Measurements from ENCODE around the gene UBXN7. TPM values are rescaled to one million over a fixed set of nuclear protein-coding genes. Genes with fewer than 3 reads are reported as not detected.
A peak's percentile ranks its signal among the peaks of the same experiment; 100 is the strongest.
"Not testable (repeated sequence)": the region's sequence is repeated elsewhere in the genome, so short reads cannot be mapped to it uniquely, and the experiment has no call there.

UBXN7 gene
- total RNA-seq, 1 donor from 2014 or later, result 54.0 TPM

DNA sequence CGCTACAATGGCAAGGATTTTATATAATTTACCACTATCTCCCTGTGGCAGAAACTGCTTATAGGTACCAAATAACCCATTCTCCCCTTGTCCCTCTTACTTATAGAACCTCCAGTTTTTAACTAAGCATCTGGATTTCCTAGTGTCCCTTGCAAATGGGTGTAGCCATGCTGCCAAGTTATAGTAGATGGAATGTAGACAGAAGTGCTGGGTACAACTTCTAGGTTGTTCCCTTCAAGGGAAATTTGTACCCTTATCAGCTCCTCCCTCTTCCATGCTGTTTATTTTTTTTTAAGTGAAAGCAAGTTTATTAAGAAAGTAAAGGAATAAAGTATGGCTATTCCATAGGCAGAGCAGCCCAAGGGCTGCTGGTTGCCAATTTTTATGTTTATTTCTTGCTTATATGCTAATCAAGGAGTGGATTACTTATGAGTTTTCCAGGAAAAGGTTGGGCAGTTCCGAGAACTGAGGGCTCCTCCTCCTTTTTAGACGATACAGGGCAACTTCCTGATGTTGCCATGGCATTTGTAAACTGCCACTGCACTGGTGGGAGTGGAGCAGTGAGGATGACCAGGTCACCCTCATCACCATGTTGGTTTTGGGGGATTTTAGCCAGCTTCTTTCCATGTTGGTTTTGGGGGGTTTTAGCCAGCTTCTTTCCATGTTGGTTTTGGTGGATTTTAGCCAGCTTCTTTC is 53.9 kb downstream of the UBXN7 start:
- Histone ChIP-seq H3K27ac (no peak overlapping the region), H3K27me3 (no peaks in the 10 kb centered on the region), H3K9me3 (no peaks in the 10 kb centered on the region), H3K36me3 (peaks cover 9% of the 10 kb centered on the region), H3K4me1 (no peaks in the 10 kb centered on the region), H3K4me3 (no peak overlapping the region)
- intact Hi-C loops (cut with DNase I), result no loop called here
- TF ChIP-seq, protein P1, sequence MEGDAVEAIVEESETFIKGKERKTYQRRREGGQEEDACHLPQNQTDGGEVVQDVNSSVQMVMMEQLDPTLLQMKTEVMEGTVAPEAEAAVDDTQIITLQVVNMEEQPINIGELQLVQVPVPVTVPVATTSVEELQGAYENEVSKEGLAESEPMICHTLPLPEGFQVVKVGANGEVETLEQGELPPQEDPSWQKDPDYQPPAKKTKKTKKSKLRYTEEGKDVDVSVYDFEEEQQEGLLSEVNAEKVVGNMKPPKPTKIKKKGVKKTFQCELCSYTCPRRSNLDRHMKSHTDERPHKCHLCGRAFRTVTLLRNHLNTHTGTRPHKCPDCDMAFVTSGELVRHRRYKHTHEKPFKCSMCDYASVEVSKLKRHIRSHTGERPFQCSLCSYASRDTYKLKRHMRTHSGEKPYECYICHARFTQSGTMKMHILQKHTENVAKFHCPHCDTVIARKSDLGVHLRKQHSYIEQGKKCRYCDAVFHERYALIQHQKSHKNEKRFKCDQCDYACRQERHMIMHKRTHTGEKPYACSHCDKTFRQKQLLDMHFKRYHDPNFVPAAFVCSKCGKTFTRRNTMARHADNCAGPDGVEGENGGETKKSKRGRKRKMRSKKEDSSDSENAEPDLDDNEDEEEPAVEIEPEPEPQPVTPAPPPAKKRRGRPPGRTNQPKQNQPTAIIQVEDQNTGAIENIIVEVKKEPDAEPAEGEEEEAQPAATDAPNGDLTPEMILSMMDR (IDR thresholded peaks at IDR 0.05), result no peak
- no peak for DNase-seq
- peak; percentile 43 for ATAC-seq

DNA sequence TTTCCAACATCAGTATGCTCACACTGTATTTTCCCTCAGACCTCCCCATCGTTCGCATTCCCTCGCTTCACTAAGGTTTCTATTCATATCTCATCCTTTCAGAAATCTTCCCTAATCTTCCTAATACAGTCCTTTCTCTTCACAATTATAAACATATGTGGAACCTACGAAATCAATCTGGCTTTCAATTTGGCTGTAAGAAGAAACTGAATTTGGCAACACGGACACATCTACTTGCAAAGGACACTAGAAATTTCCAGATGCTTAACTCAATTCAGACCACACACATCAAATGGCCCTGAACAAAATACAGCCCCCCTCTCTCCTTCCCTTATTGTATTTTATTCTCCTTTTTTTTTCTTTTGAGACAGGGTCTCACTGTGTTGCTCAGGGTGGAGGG is 54.9 kb downstream of the UBXN7 start:
- Histone ChIP-seq H3K27me3 (no peaks in the 10 kb centered on the region), H3K9me3 (no peaks in the 10 kb centered on the region), H3K4me1 (no peaks in the 10 kb centered on the region), H3K4me3 (no peak overlapping the region), H3K36me3 (peaks cover 9% of the 10 kb centered on the region), H3K27ac (no peak overlapping the region)
- intact Hi-C loops (cut with DNase I), result no loop called here
- DNase-seq (no peak), ATAC-seq (no peak)
- TF ChIP-seq, protein P1 (IDR thresholded peaks at IDR 0.05), result no peak

DNA sequence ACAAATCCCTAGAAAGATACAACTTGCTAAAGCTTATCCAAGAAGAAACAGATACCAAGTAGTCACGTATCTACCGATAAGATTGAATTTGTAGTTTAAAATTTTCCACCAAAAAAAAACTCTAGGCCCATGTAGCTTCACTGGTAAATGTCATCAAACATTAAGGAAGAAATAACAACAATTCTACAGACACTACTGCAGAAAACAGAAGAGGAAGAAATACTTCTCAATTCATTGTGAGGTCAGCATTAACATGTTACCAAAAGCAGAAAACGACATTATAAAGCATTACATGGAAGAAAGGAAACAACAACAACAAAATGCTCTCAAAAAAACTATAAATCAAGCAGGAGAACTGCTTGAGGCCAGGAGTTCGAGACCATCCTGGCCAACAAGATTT is 66.5 kb downstream of the UBXN7 start:
- ATAC-seq (no peak), DNase-seq (no peak)
- Histone ChIP-seq H3K4me3 (no peak overlapping the region), H3K27me3 (no peaks in the 10 kb centered on the region), H3K27ac (no peak overlapping the region), H3K4me1 (no peaks in the 10 kb centered on the region), H3K9me3 (no peaks in the 10 kb centered on the region), H3K36me3 (peaks cover 62% of the 10 kb centered on the region)
- TF ChIP-seq, protein P1 (IDR thresholded peaks at IDR 0.05), result no peak
- intact Hi-C loops (cut with DNase I), result no loop called here

DNA sequence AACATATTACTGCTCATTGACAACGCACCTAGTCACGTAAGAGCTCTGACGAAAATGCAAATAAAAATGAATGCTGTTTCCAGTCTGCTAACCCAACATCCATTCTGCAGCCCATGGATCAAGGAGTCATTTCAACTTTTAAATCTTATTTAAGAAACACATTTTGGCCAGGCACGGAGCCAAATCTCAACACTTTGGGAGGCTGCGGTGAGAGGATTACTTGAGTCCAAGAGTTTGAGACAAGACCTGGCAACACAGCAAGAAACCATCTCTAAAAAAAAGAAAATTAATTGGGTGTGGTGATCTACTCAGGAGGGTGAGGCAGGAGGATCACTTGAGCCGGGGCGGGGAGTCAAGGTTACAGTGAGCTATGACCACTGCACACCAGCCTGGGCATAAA is 71.6 kb downstream of the UBXN7 start:
- Histone ChIP-seq H3K9me3 (no peaks in the 10 kb centered on the region), H3K4me3 (no peak overlapping the region), H3K36me3 (peaks cover 75% of the 10 kb centered on the region), H3K4me1 (no peaks in the 10 kb centered on the region), H3K27ac (no peak overlapping the region), H3K27me3 (no peaks in the 10 kb centered on the region)
- intact Hi-C loops (cut with DNase I), result no loop called here
- DNase-seq (no peak), ATAC-seq (no peak)
- TF ChIP-seq, protein P1 (IDR thresholded peaks at IDR 0.05), result no peak

GRCh38 chr3:196358540-196358939 is 73.7 kb downstream of the UBXN7 start:
- H3K9me3 ChIP-seq; H3K4me1 ChIP-seq; H3K4me3 ChIP-seq; intact Hi-C loops (cut with DNase I); H3K27ac ChIP-seq; ATAC-seq; H3K27me3 ChIP-seq: not testable (repeated sequence)
- peak; percentile 18 for DNase-seq
- H3K36me3 ChIP-seq, result peaks cover 94% of the 10 kb centered on the region

- TF ChIP-seq, protein P1 (IDR thresholded peaks at IDR 0.05), result no peak
- Histone ChIP-seq H3K9me3 (no peaks in the 10 kb centered on the region), H3K27me3 (no peaks in the 10 kb centered on the region), H3K27ac (no peak overlapping the region), H3K4me1 (no peaks in the 10 kb centered on the region), H3K4me3 (no peak overlapping the region), H3K36me3 (peaks cover 98% of the 10 kb centered on the region)
- no peak for ATAC-seq
- intact Hi-C loops (cut with DNase I), result no loop called here
- DNase-seq, result peak; percentile 11
These were observed 74.3 kb downstream of the UBXN7 start for GRCh38 chr3:196357905-196358304.
